Fibroblast of skin of right biceps (primary cell): ENCODE measurements around the gene ADAM12.

Experiments used
- DNase-seq: peaks from one replicate; pipeline ENCODE4 v3.0.0-alpha.2; 2013

The ADAM12 gene

DNA sequence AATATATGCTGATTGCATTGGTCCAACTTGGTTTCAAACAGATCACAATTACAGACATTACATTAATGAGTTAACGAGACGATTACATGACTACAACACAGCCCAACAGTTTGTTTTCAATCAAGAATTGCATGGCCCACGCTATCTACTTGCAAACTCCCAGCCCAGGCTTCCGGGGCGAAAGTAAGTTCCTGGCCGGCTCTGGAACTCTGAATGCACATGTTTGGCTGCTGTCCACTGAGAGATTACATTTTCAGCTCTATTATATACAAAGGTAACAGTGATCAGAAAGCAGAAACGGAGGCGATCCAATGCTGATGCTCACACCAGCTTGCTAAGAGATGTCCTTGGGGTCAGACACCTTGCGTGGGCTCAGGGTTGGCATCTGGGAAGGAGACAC, 285.6 kb downstream of the ADAM12 start:
- DNase-seq: no peak

DNA sequence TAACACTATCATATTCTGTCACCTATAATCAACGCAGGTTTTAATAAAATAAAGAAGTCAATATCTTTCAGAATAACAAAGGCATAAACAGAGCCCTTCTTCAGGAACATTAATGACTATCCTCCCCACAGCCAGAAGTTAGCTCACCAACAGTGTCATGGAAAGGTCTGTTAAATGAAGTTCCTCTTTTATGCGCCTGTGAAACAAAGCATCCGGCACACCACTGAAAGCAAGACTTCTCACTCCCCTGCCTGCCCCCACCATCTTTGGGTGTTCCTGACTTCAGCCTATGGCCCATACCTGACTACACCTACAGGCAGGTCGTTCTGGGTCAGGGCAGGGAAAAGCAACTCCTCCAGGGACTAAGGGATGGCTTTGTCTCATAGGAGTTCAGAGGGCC, 286.5 kb downstream of the ADAM12 start:
- DNase-seq: no peak

DNA sequence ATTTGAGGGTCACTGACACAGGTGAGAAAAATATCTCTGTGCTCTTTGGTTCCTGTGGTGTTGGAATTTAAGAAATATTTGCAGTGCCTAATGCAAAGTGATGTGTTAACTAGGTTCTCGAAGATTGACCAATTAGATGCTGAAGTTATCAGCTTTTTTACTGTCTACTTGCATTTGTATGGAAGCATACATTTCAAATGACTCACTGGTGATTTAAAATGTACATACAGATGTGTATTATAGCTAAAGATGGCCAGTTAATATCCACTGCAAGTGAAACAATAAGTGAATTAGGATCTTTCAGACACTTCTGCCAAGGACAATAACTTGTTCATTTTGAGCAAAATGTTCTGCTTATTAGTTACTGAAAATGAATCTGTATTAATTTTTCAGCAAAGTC, 287.0 kb downstream of the ADAM12 start:
- DNase-seq: peak; percentile 43

DNA sequence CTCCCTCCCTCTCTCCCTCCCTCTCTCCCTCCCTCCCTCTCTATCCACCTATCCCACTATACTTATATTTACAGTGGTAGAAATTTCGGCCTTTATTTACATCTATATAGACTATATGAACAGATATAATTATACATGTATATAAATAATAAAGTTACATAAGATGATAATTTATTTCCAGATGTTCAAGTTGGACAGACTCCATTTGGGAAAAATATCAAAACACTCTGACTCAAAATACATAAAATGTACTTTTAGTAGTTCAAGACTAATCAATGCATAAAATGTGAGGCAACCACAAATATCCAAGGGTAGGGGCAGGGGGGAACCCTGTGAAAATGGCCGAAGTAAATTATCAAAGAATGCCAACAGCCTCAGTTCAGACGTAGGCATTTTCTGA, 288.9 kb downstream of the ADAM12 start:
- DNase-seq: no peak

- no peak for DNase-seq
Observed at GRCh38 chr10:126098226-126098581, 290.1 kb downstream of the ADAM12 start.

- DNase-seq: no peak
Observed at GRCh38 chr10:126097558-126098225, 290.6 kb downstream of the ADAM12 start.

DNA sequence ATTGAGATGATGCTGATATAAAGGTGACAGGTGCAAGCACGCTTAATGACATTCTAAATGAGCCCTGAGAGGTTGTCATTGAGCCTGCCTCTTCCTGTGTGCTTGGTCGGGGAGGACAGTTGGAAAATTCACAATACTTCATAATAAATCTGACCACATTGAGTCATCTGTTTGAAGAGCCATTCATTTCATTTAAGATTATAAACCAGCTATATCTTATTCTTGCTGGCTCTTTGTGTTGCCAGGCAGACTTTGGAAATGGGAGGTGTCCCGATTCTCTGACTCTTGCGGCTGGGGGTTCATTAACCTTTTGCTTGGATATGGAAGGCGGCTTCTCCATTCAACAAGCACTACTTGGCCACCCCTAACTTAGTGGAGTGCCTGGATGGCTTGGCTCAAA, 293.7 kb downstream of the ADAM12 start:
- peak; percentile 19 for DNase-seq

DNA sequence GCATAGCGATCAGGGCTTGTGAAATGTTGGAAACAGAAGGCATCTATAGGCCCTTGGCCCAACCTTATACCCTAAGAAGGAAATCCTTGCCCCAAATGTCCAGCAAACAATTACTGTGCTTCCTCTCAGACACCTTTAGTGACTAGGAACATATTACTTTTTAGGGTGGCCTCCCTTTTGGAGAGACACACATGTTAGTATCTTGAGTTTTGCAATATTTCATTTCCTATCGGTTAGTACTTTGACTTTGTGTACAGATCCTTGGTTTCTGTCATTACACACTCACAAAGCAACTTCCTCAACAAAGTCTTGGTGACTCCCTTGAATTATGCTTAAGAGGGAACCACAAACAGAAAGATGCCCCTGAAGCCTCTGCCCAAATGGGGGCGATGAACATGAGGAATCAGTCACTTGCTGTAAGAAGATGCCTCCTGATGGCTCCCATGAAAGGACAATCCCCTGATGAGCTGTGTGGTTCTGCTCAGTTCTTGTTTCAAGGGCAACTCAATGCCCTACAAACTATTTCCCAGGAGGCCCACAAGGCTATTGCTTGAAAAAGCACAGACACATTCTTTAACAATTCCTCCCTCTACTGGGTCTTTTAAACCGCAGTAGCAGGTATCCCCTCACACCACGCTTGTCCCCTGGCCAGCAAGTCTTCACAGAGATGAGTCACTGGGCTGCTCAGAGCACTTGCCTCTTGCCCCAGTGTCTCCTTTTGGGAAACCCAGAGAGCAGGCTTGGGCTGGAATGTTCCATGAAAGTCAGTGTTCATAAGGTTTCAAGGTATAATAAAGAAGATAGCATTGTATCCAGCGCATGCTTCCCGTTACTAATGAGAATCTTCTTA, 295.7 kb downstream of the ADAM12 start:
- peak; percentile 60 for DNase-seq

GRCh38 chr10:126090911-126091728, 297.2 kb downstream of the ADAM12 start:
- DNase-seq: peak; percentile 99

DNA sequence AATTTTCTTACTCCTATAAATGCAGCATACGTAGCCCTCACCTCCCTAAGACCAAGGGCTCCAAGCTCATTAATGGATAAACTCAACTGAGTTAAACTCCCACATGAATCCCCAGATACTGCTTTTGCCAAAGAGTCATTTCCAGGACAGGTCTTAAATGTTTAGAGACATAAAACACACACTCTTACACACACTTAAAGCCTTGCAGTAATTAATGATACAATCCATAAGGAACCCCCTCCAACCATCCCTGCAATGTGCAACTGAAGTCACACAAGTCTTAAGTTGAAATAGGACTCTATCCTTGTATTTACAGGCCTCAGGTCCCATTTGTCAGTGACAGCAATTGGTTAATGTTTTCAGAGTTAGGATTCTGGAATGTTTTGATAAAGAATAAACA, 297.8 kb downstream of the ADAM12 start:
- DNase-seq: no peak

DNA sequence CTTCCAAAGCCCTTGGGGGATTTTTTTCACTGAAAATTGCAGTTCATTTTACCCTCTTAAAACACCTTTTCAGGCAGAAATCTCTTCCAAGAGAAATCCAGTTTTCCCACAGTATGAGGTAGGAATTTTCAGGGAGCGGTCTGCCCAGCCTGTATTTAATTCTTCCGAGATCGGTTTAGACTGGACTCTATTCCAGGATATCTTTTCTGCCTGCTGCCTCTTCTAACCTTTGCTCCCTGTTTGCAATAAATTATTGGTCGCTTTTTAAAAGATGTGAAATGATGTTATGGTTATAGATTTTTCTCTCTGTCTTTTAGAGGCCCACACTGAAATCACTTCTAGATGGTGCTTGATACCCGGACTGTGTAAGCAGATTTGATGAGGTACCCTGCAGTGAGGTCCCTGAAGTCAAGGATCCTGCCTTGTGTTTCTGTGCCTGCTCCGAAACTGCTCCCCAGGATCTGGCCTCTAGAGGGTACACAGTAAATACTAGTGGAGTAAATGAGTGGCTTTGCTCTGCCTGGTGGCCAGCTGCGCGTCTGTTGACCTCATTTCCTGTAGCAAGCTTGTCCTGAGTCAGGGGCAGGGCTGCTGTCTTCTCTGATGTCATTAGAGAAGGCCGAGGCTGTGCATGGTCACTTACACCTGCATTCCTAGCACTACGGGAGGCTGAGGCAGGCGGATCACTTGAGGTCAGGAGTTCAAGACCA, 300.3 kb downstream of the ADAM12 start:
- peak; percentile 53 for DNase-seq

GRCh38 chr10:126087153-126087680, 301.1 kb downstream of the ADAM12 start:
- DNase-seq: no peak

DNA sequence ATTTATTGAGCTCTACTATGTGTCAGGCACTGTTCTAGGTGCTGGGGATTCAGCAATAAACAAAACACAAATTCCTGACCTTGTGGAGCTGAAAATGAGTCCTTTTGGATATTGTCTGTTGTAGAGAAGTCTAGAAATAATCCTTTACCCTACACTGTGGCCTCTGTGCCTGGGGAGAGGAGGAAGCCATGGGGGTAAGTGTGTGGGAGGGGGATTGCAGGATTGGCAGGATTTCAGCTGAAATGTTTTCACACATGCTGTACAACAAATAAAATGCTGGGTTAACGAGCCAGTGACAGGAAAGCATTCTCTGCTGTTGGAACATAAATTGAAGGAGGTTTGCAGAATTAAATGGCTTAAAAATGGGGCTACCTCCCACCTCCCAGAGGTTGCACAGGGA, 302.5 kb downstream of the ADAM12 start:
- no peak for DNase-seq

- DNase-seq: no peak
Observed at GRCh38 chr10:126084369-126084768, 303.9 kb downstream of the ADAM12 start.

DNA sequence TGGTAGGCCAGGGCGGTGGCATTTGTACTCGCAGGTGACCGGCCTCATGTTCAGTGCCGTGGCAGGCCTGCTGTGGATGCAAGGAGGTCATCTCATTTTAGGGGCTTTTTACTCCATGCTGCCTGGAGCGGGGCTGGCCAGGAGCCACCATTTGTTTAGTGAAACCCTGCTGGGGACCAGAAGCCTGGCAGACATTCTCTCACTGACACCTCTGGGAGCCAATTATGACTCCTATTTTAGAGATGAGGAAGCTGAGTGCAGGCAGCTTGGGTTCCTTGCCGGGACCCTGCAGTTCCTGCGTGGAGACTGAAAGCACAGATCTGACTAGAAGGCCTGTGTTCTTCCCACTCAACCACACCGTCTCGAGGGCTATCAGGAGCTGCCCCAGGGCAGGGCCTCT, 305.3 kb downstream of the ADAM12 start:
- no peak for DNase-seq

GRCh38 chr10:126081841-126082466, 306.3 kb downstream of the ADAM12 start:
- DNase-seq: peak; percentile 38

GRCh38 chr10:126080879-126081411, 307.3 kb downstream of the ADAM12 start:
- DNase-seq: peak; percentile 94

DNA sequence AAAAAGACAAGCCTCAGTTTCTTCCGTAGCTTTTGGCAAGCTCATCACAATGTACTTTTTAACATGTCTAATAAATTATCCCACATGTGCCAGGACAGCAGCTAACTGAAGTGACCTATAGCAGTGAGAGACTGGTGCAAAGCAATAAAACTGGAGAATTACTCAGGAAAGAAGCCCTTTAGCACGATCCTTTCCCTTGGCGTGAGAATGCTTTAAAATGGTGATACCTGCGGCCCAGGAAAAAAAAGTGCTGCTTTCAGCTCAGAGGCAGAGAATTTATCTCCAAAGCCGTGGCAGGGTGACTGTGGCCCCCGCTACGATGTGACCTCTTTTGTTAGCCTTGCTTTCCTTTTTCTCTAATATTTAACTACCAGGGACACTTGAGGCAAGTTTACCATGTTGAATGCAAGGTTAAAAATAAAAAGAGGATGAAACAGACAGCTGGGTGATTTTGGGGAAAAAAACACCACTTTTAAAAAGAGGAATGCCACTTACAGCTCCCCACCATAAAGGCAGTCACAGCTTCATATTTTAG, 307.9 kb downstream of the ADAM12 start:
- no peak for DNase-seq

GRCh38 chr10:126075009-126075408, 313.3 kb downstream of the ADAM12 start:
- no peak for DNase-seq

DNA sequence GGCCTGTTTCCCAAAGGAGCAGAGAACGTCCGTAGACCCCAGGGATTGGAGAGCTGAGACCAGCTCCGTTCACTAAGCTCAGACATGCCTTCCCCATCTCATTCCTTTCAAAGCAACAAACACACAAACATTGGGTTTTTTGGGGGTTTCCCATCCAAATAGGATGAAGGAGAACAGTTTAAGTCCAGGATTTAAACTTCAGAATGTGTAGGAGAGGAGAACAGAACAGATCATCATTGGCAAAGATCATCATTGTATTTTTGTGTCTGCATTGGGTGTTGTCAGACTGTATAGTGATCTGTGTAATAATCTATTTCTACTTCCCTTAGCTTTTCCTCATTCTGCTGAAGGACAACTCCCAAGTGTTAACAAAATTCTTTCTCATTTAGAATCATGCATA, 314.0 kb downstream of the ADAM12 start:
- DNase-seq: no peak

DNA sequence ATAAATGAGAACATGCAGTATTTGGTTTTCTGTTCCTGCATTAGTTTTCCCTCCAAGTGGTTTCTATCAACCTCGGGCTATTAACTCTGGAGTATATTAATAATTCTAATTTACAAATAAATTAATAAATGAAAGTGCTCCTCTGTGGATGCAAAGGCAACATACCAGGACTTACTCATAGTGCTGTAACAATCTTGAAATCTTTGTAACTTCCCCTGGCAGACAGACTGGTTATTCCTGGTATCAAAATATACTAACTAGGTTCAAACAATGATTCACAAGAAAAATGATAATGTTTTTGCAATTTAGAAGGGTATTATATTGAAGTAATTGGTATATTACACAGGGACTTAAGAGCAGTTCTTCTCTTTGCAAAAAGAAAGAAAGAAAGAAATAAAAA, 314.7 kb downstream of the ADAM12 start:
- peak; percentile 59 for DNase-seq

- no peak for DNase-seq
Observed at GRCh38 chr10:126072622-126073021, 315.7 kb downstream of the ADAM12 start.
